ENCODE measurements around the gene RFX4. TPM values are rescaled to one million over a fixed set of nuclear protein-coding genes. Genes with fewer than 3 reads are reported as not detected.

Gene RFX4
- total and polyA plus RNA-seq, 9 of the 15 experiments (the other 6 are each of a cell fraction or from before 2014, with no cell fraction given) = not detected

DNA sequence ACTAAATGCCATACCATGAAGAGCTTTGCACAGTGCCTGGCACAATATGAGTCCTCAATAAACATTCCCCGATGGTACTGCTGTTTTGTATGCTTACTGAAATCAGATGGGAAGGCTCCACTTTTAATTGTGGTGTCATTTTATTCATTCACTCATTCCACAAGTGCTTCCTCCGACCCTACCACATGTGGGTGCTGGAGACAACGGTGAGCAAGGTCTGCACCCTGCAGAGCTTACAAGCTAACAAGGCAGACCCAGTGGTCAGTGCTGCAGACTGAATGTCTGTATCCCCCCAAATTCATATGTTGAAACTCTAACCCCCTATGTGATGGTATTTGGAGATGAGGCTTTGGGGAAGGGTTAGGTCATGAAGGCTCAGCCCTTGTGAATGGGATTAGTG lies 48.3 kb downstream of the RFX4 start:
- no peaks in the 10 kb centered on the region for H3K4me1 ChIP-seq (replicated peaks in 1 of 2; ENCODE audit: control insufficient read depth in 2 of 2, insufficient read depth in 2 of 2, low read length in 2 of 2)
- no peak overlapping the region for H3K9ac ChIP-seq (ENCODE audit: insufficient read depth in 1 of 2, low read depth in 2 of 2, low read length in 2 of 2)
- intact Hi-C loops (cut with micrococcal nuclease) (no loop called here), in situ Hi-C loops (cut with MboI) (no loop called here)
- ChIA-PET POLR2A (no interaction called here), CTCF (ENCODE audit: low intra/inter-chr PET ratio) (no interaction called here)
- H4K20me1 ChIP-seq (replicated peaks; ENCODE audit: control insufficient read depth, insufficient read depth, low read length) = no peaks in the 10 kb centered on the region
- DNase-seq (ENCODE audit: extremely low read depth in 1 of 4, low spot score in 3 of 4) (no peak), FAIRE-seq (no peak), ATAC-seq (0 out of 3 replicates have a peak, but pooled peaks have one; percentile 29)
- TF ChIP-seq TAF15 (IDR thresholded peaks at IDR 0.05; ENCODE audit: low read depth, low read length) (no peak), KLF10 (CRISPR knock-in tag; IDR thresholded peaks at IDR 0.05) (no peak), NELFE (IDR thresholded peaks at IDR 0.05; ENCODE audit: insufficient read depth, insufficient read length) (no peak), MAFK (IDR thresholded peaks at IDR 0.05; ENCODE audit: low read length) (no peak), RHOXF2B (CRISPR knock-in tag; conservative IDR thresholded peaks at IDR 0.05) (no peak), RAD21 (CRISPR knock-in tag; conservative IDR thresholded peaks at IDR 0.05 in 1 of 2, IDR thresholded peaks at IDR 0.05 in 1 of 2) (peak in 1 of 2 experiments; percentile 17; a peak in 1 of 4 replicates), NFIC (IDR thresholded peaks at IDR 0.05) (no peak), TAF7 (tag; IDR thresholded peaks at IDR 0.05) (no peak)
- TF ChIP-seq, protein P1, sequence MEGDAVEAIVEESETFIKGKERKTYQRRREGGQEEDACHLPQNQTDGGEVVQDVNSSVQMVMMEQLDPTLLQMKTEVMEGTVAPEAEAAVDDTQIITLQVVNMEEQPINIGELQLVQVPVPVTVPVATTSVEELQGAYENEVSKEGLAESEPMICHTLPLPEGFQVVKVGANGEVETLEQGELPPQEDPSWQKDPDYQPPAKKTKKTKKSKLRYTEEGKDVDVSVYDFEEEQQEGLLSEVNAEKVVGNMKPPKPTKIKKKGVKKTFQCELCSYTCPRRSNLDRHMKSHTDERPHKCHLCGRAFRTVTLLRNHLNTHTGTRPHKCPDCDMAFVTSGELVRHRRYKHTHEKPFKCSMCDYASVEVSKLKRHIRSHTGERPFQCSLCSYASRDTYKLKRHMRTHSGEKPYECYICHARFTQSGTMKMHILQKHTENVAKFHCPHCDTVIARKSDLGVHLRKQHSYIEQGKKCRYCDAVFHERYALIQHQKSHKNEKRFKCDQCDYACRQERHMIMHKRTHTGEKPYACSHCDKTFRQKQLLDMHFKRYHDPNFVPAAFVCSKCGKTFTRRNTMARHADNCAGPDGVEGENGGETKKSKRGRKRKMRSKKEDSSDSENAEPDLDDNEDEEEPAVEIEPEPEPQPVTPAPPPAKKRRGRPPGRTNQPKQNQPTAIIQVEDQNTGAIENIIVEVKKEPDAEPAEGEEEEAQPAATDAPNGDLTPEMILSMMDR (IDR thresholded peaks at IDR 0.05 in 2 of 3, conservative IDR thresholded peaks at IDR 0.05 in 1 of 3; ENCODE audit: insufficient read depth in 2 of 3, low read depth in 1 of 3, low read length in 3 of 3) = peak in 1 of 3 experiments; percentile 35; a peak in 2 of 6 replicates
- TF ChIP-seq, protein P2, sequence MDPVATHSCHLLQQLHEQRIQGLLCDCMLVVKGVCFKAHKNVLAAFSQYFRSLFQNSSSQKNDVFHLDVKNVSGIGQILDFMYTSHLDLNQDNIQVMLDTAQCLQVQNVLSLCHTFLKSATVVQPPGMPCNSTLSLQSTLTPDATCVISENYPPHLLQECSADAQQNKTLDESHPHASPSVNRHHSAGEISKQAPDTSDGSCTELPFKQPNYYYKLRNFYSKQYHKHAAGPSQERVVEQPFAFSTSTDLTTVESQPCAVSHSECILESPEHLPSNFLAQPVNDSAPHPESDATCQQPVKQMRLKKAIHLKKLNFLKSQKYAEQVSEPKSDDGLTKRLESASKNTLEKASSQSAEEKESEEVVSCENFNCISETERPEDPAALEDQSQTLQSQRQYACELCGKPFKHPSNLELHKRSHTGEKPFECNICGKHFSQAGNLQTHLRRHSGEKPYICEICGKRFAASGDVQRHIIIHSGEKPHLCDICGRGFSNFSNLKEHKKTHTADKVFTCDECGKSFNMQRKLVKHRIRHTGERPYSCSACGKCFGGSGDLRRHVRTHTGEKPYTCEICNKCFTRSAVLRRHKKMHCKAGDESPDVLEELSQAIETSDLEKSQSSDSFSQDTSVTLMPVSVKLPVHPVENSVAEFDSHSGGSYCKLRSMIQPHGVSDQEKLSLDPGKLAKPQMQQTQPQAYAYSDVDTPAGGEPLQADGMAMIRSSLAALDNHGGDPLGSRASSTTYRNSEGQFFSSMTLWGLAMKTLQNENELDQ (CRISPR knock-in tag; IDR thresholded peaks at IDR 0.05; ENCODE audit: borderline replicate concordance) = no peak
- no peaks in the 10 kb centered on the region for H3K36me3 ChIP-seq (ENCODE audit: control insufficient read depth, insufficient read depth, low read length)
- H2AFZ ChIP-seq (ENCODE audit: low read depth, low read length) = no peak overlapping the region
- no peaks in the 10 kb centered on the region for H3K9me1 ChIP-seq (ENCODE audit: control insufficient read depth, insufficient read depth, low read length)
- BruUV-seq (replicated peaks) = no TSS peak
- WGBS (ENCODE audit: insufficient coverage, low coverage, missing lambda C conversion rate) = 0% methylated on average over 3 of the region's 3 CpGs
- no peak overlapping the region for H3K4me3 ChIP-seq
- H3K27me3 ChIP-seq (ENCODE audit: control insufficient read depth in 2 of 2, insufficient read depth in 2 of 2, low read length in 2 of 2) = peaks cover 0 to 19% of the 10 kb centered on the region in 2 experiments; a peak in 2 of 5 replicates
- no peaks in the 10 kb centered on the region for H3K9me3 ChIP-seq (replicated peaks; ENCODE audit: control insufficient read depth, insufficient read depth, low read depth, low read length)
- H3K27ac ChIP-seq (ENCODE audit: extremely low read depth, low read depth, low read length) = no peak overlapping the region
- H3K79me2 ChIP-seq (ENCODE audit: control insufficient read depth, insufficient read depth, low read length) = no peaks in the 10 kb centered on the region
- no peak overlapping the region for H3K4me2 ChIP-seq (ENCODE audit: insufficient read depth, low read length)
